Esophagus squamous epithelium (tissue), 4 donors: ENCODE measurements around the gene CYB561A3.
A peak's percentile ranks its signal among the peaks of the same experiment; 100 is the strongest.

Experiments
- POLR2A ChIP-seq, 4 donors: fragments of 450-650 bp; IDR thresholded peaks; one replicate each; pipeline ENCODE4 v1.6.1; 2017; ENCODE audit warnings: antibody characterized with exemption in 4 of 4, mild to moderate bottlenecking in 4 of 4, moderate library complexity in 3 of 4
- TF ChIP-seq, protein P1 (sequence below), 6 experiments: fragments of 450-650 bp in 4 of 6; fragments of 200-600 bp in 2 of 6; sonication (generic) in 2 of 6; IDR thresholded peaks; one replicate each; pipeline ENCODE4 v1.5.1; 2016 to 2019; ENCODE audit warnings: antibody characterized with exemption in 6 of 6, mild to moderate bottlenecking in 4 of 6, moderate library complexity in 4 of 6

DNA sequence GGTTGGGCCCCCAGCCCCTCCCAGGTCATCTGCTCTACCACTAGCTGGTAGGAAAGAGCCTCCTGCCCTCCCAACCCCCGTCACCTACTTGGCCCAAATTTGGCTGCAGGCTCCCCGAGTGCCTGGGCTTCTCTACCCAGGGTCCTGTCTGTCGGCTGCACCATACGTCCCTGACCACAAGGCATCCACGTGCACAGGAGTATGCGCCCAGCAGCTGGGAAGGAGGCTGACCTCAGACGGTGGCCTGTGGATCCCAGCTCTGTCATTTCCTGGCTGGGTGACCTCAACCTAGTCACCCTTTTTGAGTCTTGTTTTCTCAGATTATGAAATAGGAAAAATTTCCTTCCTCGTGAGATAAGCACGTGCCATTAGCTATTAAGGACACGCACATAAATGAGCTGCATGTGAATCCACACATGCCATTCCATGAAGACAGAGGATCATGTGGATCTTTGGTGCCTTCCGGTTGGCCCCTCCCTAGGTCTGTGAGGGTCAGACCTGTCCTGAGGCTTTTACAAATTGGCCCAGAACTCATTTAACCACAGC is 13.7 kb downstream of the CYB561A3 start:
- TF ChIP-seq, protein P1, sequence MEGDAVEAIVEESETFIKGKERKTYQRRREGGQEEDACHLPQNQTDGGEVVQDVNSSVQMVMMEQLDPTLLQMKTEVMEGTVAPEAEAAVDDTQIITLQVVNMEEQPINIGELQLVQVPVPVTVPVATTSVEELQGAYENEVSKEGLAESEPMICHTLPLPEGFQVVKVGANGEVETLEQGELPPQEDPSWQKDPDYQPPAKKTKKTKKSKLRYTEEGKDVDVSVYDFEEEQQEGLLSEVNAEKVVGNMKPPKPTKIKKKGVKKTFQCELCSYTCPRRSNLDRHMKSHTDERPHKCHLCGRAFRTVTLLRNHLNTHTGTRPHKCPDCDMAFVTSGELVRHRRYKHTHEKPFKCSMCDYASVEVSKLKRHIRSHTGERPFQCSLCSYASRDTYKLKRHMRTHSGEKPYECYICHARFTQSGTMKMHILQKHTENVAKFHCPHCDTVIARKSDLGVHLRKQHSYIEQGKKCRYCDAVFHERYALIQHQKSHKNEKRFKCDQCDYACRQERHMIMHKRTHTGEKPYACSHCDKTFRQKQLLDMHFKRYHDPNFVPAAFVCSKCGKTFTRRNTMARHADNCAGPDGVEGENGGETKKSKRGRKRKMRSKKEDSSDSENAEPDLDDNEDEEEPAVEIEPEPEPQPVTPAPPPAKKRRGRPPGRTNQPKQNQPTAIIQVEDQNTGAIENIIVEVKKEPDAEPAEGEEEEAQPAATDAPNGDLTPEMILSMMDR (IDR thresholded peaks at IDR 0.05): peak in 1 of 6 experiments; percentile 3
- TF ChIP-seq POLR2A (IDR thresholded peaks at IDR 0.05): no peak
